ENCODE measurements around the gene AP1G1. TPM values are rescaled to one million over a fixed set of nuclear protein-coding genes. Genes with fewer than 3 reads are reported as not detected.

AP1G1 gene
- polyA plus RNA-seq, 1 donor (not counting 4 experiments of a cell fraction or from before 2014, with no cell fraction given) = 62.5 TPM

- Histone ChIP-seq H3K9me1 (ENCODE audit: control insufficient read depth, extremely low read depth, insufficient read depth, low read length) (no peaks in the 10 kb centered on the region), H4K20me1 (ENCODE audit: control insufficient read depth, extremely low read depth, insufficient read depth, low read length) (no peaks in the 10 kb centered on the region), H3K9me3 (ENCODE audit: control insufficient read depth, low read depth, low read length) (no peaks in the 10 kb centered on the region), H3K4me1 (ENCODE audit: control insufficient read depth, extremely low read depth, insufficient read depth, low read length) (peaks cover 24% of the 10 kb centered on the region), H2AFZ (ENCODE audit: control insufficient read depth, low read length) (no peak overlapping the region), H3K4me3 (ENCODE audit: control insufficient read depth in 2 of 3, extremely low read depth in 1 of 3, insufficient read depth in 2 of 3, low read depth in 1 of 3, low read length in 3 of 3) (no peak overlapping the region), H3K79me2 (ENCODE audit: control insufficient read depth, insufficient read depth, low read length) (peaks cover 25% of the 10 kb centered on the region), H3K4me2 (ENCODE audit: control insufficient read depth, extremely low read depth, insufficient read depth, low read depth, low read length) (no peak overlapping the region), H3K9ac (ENCODE audit: control insufficient read depth, extremely low read depth, insufficient read depth, low read length) (no peak overlapping the region), H3K36me3 (ENCODE audit: control insufficient read depth in 2 of 2, extremely low read depth in 1 of 2, insufficient read depth in 2 of 2, low read length in 2 of 2) (peaks cover 0 to 1% of the 10 kb centered on the region in 2 experiments), H3K27ac (ENCODE audit: control insufficient read depth, insufficient read depth, low read length) (no peak overlapping the region), H3K27me3 (ENCODE audit: control insufficient read depth, extremely low read depth, insufficient read depth, low read length) (no peaks in the 10 kb centered on the region)
- dilution Hi-C loops (cut with MboI; ENCODE audit: extremely low pct_ligation_motif_present, low sequenced_read_pairs) = no loop called here
- TF ChIP-seq EZH2 (IDR thresholded peaks at IDR 0.05; ENCODE audit: low read length) = no peak
- no peak for TF ChIP-seq CTCF (optimal IDR thresholded peaks at IDR 0.05 in 1 of 3, IDR thresholded peaks at IDR 0.05 in 1 of 3, conservative IDR thresholded peaks at IDR 0.05 in 1 of 3; ENCODE audit: extremely low read depth in 1 of 3, insufficient read depth in 2 of 3, low read length in 3 of 3)
- no peak for DNase-seq (ENCODE audit: low read depth, low spot score)
- FAIRE-seq = no peak
Measured at GRCh38 chr16:71712501-71712900, 96.1 kb downstream of the AP1G1 start.

GRCh38 chr16:71711789-71712188 is 96.8 kb downstream of the AP1G1 start:
- Histone ChIP-seq H2AFZ (ENCODE audit: control insufficient read depth, low read length) (no peak overlapping the region), H3K9me3 (ENCODE audit: control insufficient read depth, low read depth, low read length) (no peaks in the 10 kb centered on the region), H3K79me2 (ENCODE audit: control insufficient read depth, insufficient read depth, low read length) (peaks cover 25% of the 10 kb centered on the region), H3K4me2 (ENCODE audit: control insufficient read depth, extremely low read depth, insufficient read depth, low read depth, low read length) (no peak overlapping the region), H3K36me3 (ENCODE audit: control insufficient read depth in 2 of 2, extremely low read depth in 1 of 2, insufficient read depth in 2 of 2, low read length in 2 of 2) (peaks cover 0 to 1% of the 10 kb centered on the region in 2 experiments), H3K27me3 (ENCODE audit: control insufficient read depth, extremely low read depth, insufficient read depth, low read length) (no peaks in the 10 kb centered on the region), H3K9me1 (ENCODE audit: control insufficient read depth, extremely low read depth, insufficient read depth, low read length) (no peaks in the 10 kb centered on the region), H3K4me1 (ENCODE audit: control insufficient read depth, extremely low read depth, insufficient read depth, low read length) (peaks cover 26% of the 10 kb centered on the region), H3K9ac (ENCODE audit: control insufficient read depth, extremely low read depth, insufficient read depth, low read length) (no peak overlapping the region), H3K4me3 (ENCODE audit: control insufficient read depth in 2 of 3, extremely low read depth in 1 of 3, insufficient read depth in 2 of 3, low read depth in 1 of 3, low read length in 3 of 3) (no peak overlapping the region), H3K27ac (ENCODE audit: control insufficient read depth, insufficient read depth, low read length) (no peak overlapping the region), H4K20me1 (ENCODE audit: control insufficient read depth, extremely low read depth, insufficient read depth, low read length) (no peaks in the 10 kb centered on the region)
- no peak for TF ChIP-seq CTCF (optimal IDR thresholded peaks at IDR 0.05 in 1 of 3, IDR thresholded peaks at IDR 0.05 in 1 of 3, conservative IDR thresholded peaks at IDR 0.05 in 1 of 3; ENCODE audit: extremely low read depth in 1 of 3, insufficient read depth in 2 of 3, low read length in 3 of 3)
- no peak for TF ChIP-seq EZH2 (IDR thresholded peaks at IDR 0.05; ENCODE audit: low read length)
- dilution Hi-C loops (cut with MboI; ENCODE audit: extremely low pct_ligation_motif_present, low sequenced_read_pairs) = no loop called here
- FAIRE-seq = no peak
- DNase-seq (ENCODE audit: low read depth, low spot score) = no peak

All from keratinocyte (primary cell).